Measurements from ENCODE around the gene ATP2B2. TPM values are rescaled to one million over a fixed set of nuclear protein-coding genes. Genes with fewer than 3 reads are reported as not detected.

ATP2B2 gene
- total RNA-seq, 1 donor from 2014 or later: 0.06 TPM

- H3K27me3 ChIP-seq: peaks cover 36% of the 10 kb centered on the region
- H3K4me1 ChIP-seq: no peaks in the 10 kb centered on the region
- H3K9me3 ChIP-seq: no peaks in the 10 kb centered on the region
- no peak overlapping the region for H3K4me3 ChIP-seq
- ATAC-seq (no peak), DNase-seq (no peak)
- no peaks in the 10 kb centered on the region for H3K36me3 ChIP-seq
- intact Hi-C loops (cut with DNase I): no loop called here
- TF ChIP-seq CTCF (IDR thresholded peaks at IDR 0.05): no peak
- no peak overlapping the region for H3K27ac ChIP-seq
Measured at GRCh38 chr3:10506696-10507095, 1.3 kb upstream of the ATP2B2 start.

GRCh38 chr3:10505791-10506585 is 602 bp upstream of the ATP2B2 start:
- intact Hi-C loops (cut with DNase I): no loop called here
- Histone ChIP-seq H3K27ac (no peak overlapping the region), H3K36me3 (no peaks in the 10 kb centered on the region), H3K4me1 (no peaks in the 10 kb centered on the region), H3K4me3 (no peak overlapping the region), H3K27me3 (peaks cover 36% of the 10 kb centered on the region), H3K9me3 (no peaks in the 10 kb centered on the region)
- no peak for DNase-seq
- TF ChIP-seq CTCF (IDR thresholded peaks at IDR 0.05): no peak
- ATAC-seq: no peak

GRCh38 chr3:10504171-10505049 is 976 bp downstream of the ATP2B2 start:
- intact Hi-C loops (cut with DNase I): no loop called here
- Histone ChIP-seq H3K9me3 (no peaks in the 10 kb centered on the region), H3K27me3 (peaks cover 36% of the 10 kb centered on the region), H3K27ac (no peak overlapping the region), H3K4me3 (no peak overlapping the region), H3K4me1 (no peaks in the 10 kb centered on the region), H3K36me3 (no peaks in the 10 kb centered on the region)
- no peak for ATAC-seq
- no peak for TF ChIP-seq CTCF (IDR thresholded peaks at IDR 0.05)
- no peak for DNase-seq

GRCh38 chr3:10503217-10503796 is 2.1 kb downstream of the ATP2B2 start:
- DNase-seq (no peak), ATAC-seq (no peak)
- Histone ChIP-seq H3K4me3 (no peak overlapping the region), H3K27ac (no peak overlapping the region), H3K27me3 (peaks cover 36% of the 10 kb centered on the region), H3K9me3 (no peaks in the 10 kb centered on the region), H3K4me1 (no peaks in the 10 kb centered on the region), H3K36me3 (no peaks in the 10 kb centered on the region)
- TF ChIP-seq CTCF (IDR thresholded peaks at IDR 0.05): no peak
- intact Hi-C loops (cut with DNase I): no loop called here

GRCh38 chr3:10502185-10502880 is 3.1 kb downstream of the ATP2B2 start:
- H3K4me1 ChIP-seq: no peaks in the 10 kb centered on the region
- H3K36me3 ChIP-seq: no peaks in the 10 kb centered on the region
- ATAC-seq (no peak), DNase-seq (no peak)
- no peak overlapping the region for H3K4me3 ChIP-seq
- no peak for TF ChIP-seq CTCF (IDR thresholded peaks at IDR 0.05)
- no peak overlapping the region for H3K27ac ChIP-seq
- intact Hi-C loops (cut with DNase I): no loop called here
- H3K27me3 ChIP-seq: peaks cover 36% of the 10 kb centered on the region
- no peaks in the 10 kb centered on the region for H3K9me3 ChIP-seq

All from upper lobe of right lung (tissue), 1 donor.